ENCODE measurements around the gene DNAJB6. TPM values are rescaled to one million over a fixed set of nuclear protein-coding genes. Genes with fewer than 3 reads are reported as not detected.

The DNAJB6 gene
- total and polyA plus RNA-seq, 4 donors = 118 to 143 (median 128) TPM

- ATAC-seq (ENCODE audit: low FRiP score) (no peak), DNase-seq (no peak)
- Histone ChIP-seq H3K4me1 (ENCODE audit: control insufficient read depth in 1 of 2, insufficient read depth in 2 of 2, low read length in 2 of 2) (peaks cover 0 to 2% of the 10 kb centered on the region in 2 donors), H3K36me3 (ENCODE audit: control insufficient read depth in 1 of 2, insufficient read depth in 2 of 2, low read length in 1 of 2) (peaks cover 8 to 13% of the 10 kb centered on the region in 2 donors), H3K9me3 (ENCODE audit: control insufficient read depth, low read length) (no peaks in the 10 kb centered on the region), H3K4me3 (ENCODE audit: low read length in 2 of 2) (no peak overlapping the region), H3K27me3 (ENCODE audit: control insufficient read depth in 1 of 2, insufficient read depth in 2 of 2, low read length in 1 of 2) (no peaks in the 10 kb centered on the region), H3K27ac (ENCODE audit: low read depth in 1 of 2, low read length in 2 of 2) (no peak overlapping the region)
- WGBS, 2 donors = 87 to 94% methylated on average over 9 of the region's 9 CpGs
- intact Hi-C loops (cut with DNase I) = no loop called here
Observed at GRCh38 chr7:157371296-157371695, 34.5 kb downstream of the DNAJB6 start.

GRCh38 chr7:157372300-157373232 lies 35.8 kb downstream of the DNAJB6 start:
- Histone ChIP-seq H3K4me3 (ENCODE audit: low read length in 2 of 2) (no peak overlapping the region), H3K36me3 (ENCODE audit: control insufficient read depth in 1 of 2, insufficient read depth in 2 of 2, low read length in 1 of 2) (peaks cover 8 to 12% of the 10 kb centered on the region in 2 donors), H3K27me3 (ENCODE audit: control insufficient read depth in 1 of 2, insufficient read depth in 2 of 2, low read length in 1 of 2) (no peaks in the 10 kb centered on the region), H3K27ac (ENCODE audit: low read depth in 1 of 2, low read length in 2 of 2) (no peak overlapping the region), H3K9me3 (ENCODE audit: control insufficient read depth, low read length) (no peaks in the 10 kb centered on the region), H3K4me1 (ENCODE audit: control insufficient read depth in 1 of 2, insufficient read depth in 2 of 2, low read length in 2 of 2) (peaks cover 0 to 3% of the 10 kb centered on the region in 2 donors)
- DNase-seq = no peak
- intact Hi-C loops (cut with DNase I) = no loop called here
- WGBS, 2 donors = 91 to 95% methylated on average over 24 of the region's 24 CpGs
- no peak for ATAC-seq (ENCODE audit: low FRiP score)

GRCh38 chr7:157373493-157373892 lies 36.7 kb downstream of the DNAJB6 start:
- Histone ChIP-seq H3K9me3 (ENCODE audit: control insufficient read depth, low read length) (no peaks in the 10 kb centered on the region), H3K27ac (ENCODE audit: low read depth in 1 of 2, low read length in 2 of 2) (no peak overlapping the region), H3K27me3 (ENCODE audit: control insufficient read depth in 1 of 2, insufficient read depth in 2 of 2, low read length in 1 of 2) (no peaks in the 10 kb centered on the region), H3K4me1 (ENCODE audit: control insufficient read depth in 1 of 2, insufficient read depth in 2 of 2, low read length in 2 of 2) (peaks cover 0 to 5% of the 10 kb centered on the region in 2 donors), H3K4me3 (ENCODE audit: low read length in 2 of 2) (no peak overlapping the region), H3K36me3 (ENCODE audit: control insufficient read depth in 1 of 2, insufficient read depth in 2 of 2, low read length in 1 of 2) (peaks cover 5 to 12% of the 10 kb centered on the region in 2 donors)
- intact Hi-C loops (cut with DNase I) = no loop called here
- 96 to 97% methylated on average over 7 of the region's 7 CpGs for WGBS, 2 donors
- DNase-seq (no peak), ATAC-seq (ENCODE audit: low FRiP score) (no peak)

- no peaks in the 10 kb centered on the region for H3K27me3 ChIP-seq (ENCODE audit: control insufficient read depth in 1 of 2, insufficient read depth in 2 of 2, low read length in 1 of 2)
- DNase-seq (no peak), ATAC-seq (ENCODE audit: low FRiP score) (no peak)
- H3K9me3 ChIP-seq (ENCODE audit: control insufficient read depth, low read length) = no peaks in the 10 kb centered on the region
- no peak overlapping the region for H3K4me3 ChIP-seq (ENCODE audit: low read length in 2 of 2)
- H3K4me1 ChIP-seq (ENCODE audit: control insufficient read depth in 1 of 2, insufficient read depth in 2 of 2, low read length in 2 of 2) = peaks cover 0 to 5% of the 10 kb centered on the region in 2 donors
- H3K27ac ChIP-seq (ENCODE audit: low read depth in 1 of 2, low read length in 2 of 2) = no peak overlapping the region
- intact Hi-C loops (cut with DNase I) = no loop called here
- WGBS, 2 donors = 80 to 83% methylated on average over 7 of the region's 7 CpGs
- H3K36me3 ChIP-seq (ENCODE audit: control insufficient read depth in 1 of 2, insufficient read depth in 2 of 2, low read length in 1 of 2) = peaks cover 0 to 10% of the 10 kb centered on the region in 2 donors
Observed at GRCh38 chr7:157375410-157375809, 38.6 kb downstream of the DNAJB6 start.

- Histone ChIP-seq H3K4me1 (ENCODE audit: control insufficient read depth in 1 of 2, insufficient read depth in 2 of 2, low read length in 2 of 2) (peaks cover 0 to 5% of the 10 kb centered on the region in 2 donors), H3K27me3 (ENCODE audit: control insufficient read depth in 1 of 2, insufficient read depth in 2 of 2, low read length in 1 of 2) (no peaks in the 10 kb centered on the region), H3K4me3 (ENCODE audit: low read length in 2 of 2) (no peak overlapping the region), H3K36me3 (ENCODE audit: control insufficient read depth in 1 of 2, insufficient read depth in 2 of 2, low read length in 1 of 2) (peaks cover 0 to 3% of the 10 kb centered on the region in 2 donors), H3K27ac (ENCODE audit: low read depth in 1 of 2, low read length in 2 of 2) (no peak overlapping the region), H3K9me3 (ENCODE audit: control insufficient read depth, low read length) (no peaks in the 10 kb centered on the region)
- WGBS, 2 donors = 84 to 86% methylated on average over 11 of the region's 11 CpGs
- ATAC-seq (ENCODE audit: low FRiP score) (no peak), DNase-seq (no peak)
- intact Hi-C loops (cut with DNase I) = no loop called here
Observed at GRCh38 chr7:157377436-157378124, 40.8 kb downstream of the DNAJB6 start.

GRCh38 chr7:157378390-157378789 lies 41.6 kb downstream of the DNAJB6 start:
- WGBS, 2 donors = 91 to 93% methylated on average over 16 of the region's 16 CpGs
- Histone ChIP-seq H3K27ac (ENCODE audit: low read depth in 1 of 2, low read length in 2 of 2) (no peak overlapping the region), H3K4me3 (ENCODE audit: low read length in 2 of 2) (no peak overlapping the region), H3K9me3 (ENCODE audit: control insufficient read depth, low read length) (no peaks in the 10 kb centered on the region), H3K36me3 (ENCODE audit: control insufficient read depth in 1 of 2, insufficient read depth in 2 of 2, low read length in 1 of 2) (peaks cover 0 to 3% of the 10 kb centered on the region in 2 donors), H3K4me1 (ENCODE audit: control insufficient read depth in 1 of 2, insufficient read depth in 2 of 2, low read length in 2 of 2) (peaks cover 0 to 5% of the 10 kb centered on the region in 2 donors), H3K27me3 (ENCODE audit: control insufficient read depth in 1 of 2, insufficient read depth in 2 of 2, low read length in 1 of 2) (no peaks in the 10 kb centered on the region)
- ATAC-seq (ENCODE audit: low FRiP score) = no peak
- DNase-seq = no peak
- intact Hi-C loops (cut with DNase I) = no loop called here

GRCh38 chr7:157379493-157379892 lies 42.7 kb downstream of the DNAJB6 start:
- H3K9me3 ChIP-seq (ENCODE audit: control insufficient read depth, low read length) = no peaks in the 10 kb centered on the region
- H3K27ac ChIP-seq (ENCODE audit: low read depth in 1 of 2, low read length in 2 of 2) = no peak overlapping the region
- no peak overlapping the region for H3K4me3 ChIP-seq (ENCODE audit: low read length in 2 of 2)
- peaks cover 0 to 5% of the 10 kb centered on the region in 2 donors for H3K4me1 ChIP-seq (ENCODE audit: control insufficient read depth in 1 of 2, insufficient read depth in 2 of 2, low read length in 2 of 2)
- intact Hi-C loops (cut with DNase I) = no loop called here
- H3K27me3 ChIP-seq (ENCODE audit: control insufficient read depth in 1 of 2, insufficient read depth in 2 of 2, low read length in 1 of 2) = no peaks in the 10 kb centered on the region
- no peak for ATAC-seq (ENCODE audit: low FRiP score)
- DNase-seq = no peak
- 100% methylated on average over 1 of the region's 1 CpG for WGBS, 2 donors
- H3K36me3 ChIP-seq (ENCODE audit: control insufficient read depth in 1 of 2, insufficient read depth in 2 of 2, low read length in 1 of 2) = peaks cover 0 to 5% of the 10 kb centered on the region in 2 donors

- Histone ChIP-seq H3K4me1 (ENCODE audit: control insufficient read depth in 1 of 2, insufficient read depth in 2 of 2, low read length in 2 of 2) (peaks cover 0 to 3% of the 10 kb centered on the region in 2 donors), H3K27me3 (ENCODE audit: control insufficient read depth in 1 of 2, insufficient read depth in 2 of 2, low read length in 1 of 2) (no peaks in the 10 kb centered on the region), H3K27ac (ENCODE audit: low read depth in 1 of 2, low read length in 2 of 2) (no peak overlapping the region), H3K4me3 (ENCODE audit: low read length in 2 of 2) (no peak overlapping the region), H3K9me3 (ENCODE audit: control insufficient read depth, low read length) (no peaks in the 10 kb centered on the region), H3K36me3 (ENCODE audit: control insufficient read depth in 1 of 2, insufficient read depth in 2 of 2, low read length in 1 of 2) (peaks cover 0 to 5% of the 10 kb centered on the region in 2 donors)
- DNase-seq (no peak), ATAC-seq (ENCODE audit: low FRiP score) (no peak)
- intact Hi-C loops (cut with DNase I) = no loop called here
- WGBS, 2 donors = 67 to 77% methylated on average over 7 of the region's 7 CpGs
Observed at GRCh38 chr7:157380416-157380815, 43.6 kb downstream of the DNAJB6 start.
